NB4 (cell line): ENCODE data around the gene SLC9A3.

Source experiments
- TF ChIP-seq, protein P1 (sequence below): IDR thresholded peaks from 2 replicates; pipeline ENCODE4 v1.6.1; 2011; ENCODE audit warnings: low read depth, low read length
- TF ChIP-seq, protein P2 (sequence below): IDR thresholded peaks from one replicate; pipeline ENCODE4 v1.5.1; 2012; ENCODE audit warnings: low read depth, low read length

DNA sequence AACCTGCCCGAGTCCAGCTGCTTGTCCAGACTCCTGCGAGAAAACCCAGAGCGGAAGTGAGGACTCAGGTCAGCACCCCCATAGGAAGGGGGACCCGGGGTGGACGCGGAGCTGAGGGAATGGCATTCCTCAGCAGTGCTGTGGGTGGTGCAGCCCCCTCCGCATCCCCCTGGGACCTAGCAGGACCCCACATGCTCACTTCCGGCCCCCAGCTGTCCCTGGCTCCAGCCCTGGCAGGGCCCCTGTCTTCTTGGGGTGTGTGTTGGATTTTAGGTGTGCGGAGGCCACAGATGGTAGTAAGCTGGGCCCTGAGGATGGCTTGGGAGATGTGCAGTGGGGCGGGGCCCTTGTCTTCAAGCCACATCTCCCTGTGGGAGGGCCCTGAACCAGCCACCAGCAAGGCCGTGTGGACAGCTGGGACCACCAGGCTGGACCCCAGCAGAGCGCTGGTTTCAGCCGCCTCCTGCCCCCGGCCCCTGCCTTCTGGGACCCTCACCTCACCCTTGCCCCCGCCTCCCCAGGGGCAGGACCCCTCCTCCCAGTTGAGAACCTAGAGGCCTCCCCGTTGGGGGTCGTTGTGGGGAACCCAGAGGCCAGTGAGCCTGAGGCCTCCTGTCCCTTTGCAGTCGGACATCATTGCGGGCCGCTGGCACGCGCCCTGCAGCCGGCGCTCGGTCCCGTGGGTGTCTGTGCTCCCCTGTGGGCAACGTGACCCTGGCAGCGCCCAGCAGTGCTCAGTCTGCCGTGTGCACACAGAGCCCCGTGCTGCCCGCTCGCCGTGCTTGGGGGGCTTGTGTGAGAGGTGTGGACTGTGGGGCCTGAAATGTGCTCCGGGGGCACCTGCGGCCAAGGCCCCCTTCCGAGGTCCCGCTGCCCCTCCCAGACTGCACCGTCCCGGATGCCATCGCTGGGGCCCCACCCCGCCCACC lies 10.8 kb upstream of the SLC9A3 start:
- TF ChIP-seq, protein P1, sequence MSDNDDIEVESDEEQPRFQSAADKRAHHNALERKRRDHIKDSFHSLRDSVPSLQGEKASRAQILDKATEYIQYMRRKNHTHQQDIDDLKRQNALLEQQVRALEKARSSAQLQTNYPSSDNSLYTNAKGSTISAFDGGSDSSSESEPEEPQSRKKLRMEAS = no peak
- TF ChIP-seq, protein P2, sequence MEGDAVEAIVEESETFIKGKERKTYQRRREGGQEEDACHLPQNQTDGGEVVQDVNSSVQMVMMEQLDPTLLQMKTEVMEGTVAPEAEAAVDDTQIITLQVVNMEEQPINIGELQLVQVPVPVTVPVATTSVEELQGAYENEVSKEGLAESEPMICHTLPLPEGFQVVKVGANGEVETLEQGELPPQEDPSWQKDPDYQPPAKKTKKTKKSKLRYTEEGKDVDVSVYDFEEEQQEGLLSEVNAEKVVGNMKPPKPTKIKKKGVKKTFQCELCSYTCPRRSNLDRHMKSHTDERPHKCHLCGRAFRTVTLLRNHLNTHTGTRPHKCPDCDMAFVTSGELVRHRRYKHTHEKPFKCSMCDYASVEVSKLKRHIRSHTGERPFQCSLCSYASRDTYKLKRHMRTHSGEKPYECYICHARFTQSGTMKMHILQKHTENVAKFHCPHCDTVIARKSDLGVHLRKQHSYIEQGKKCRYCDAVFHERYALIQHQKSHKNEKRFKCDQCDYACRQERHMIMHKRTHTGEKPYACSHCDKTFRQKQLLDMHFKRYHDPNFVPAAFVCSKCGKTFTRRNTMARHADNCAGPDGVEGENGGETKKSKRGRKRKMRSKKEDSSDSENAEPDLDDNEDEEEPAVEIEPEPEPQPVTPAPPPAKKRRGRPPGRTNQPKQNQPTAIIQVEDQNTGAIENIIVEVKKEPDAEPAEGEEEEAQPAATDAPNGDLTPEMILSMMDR = no peak
